K562 (cell line): ENCODE results near the gene NAA80. TPM values are rescaled to one million over a fixed set of nuclear protein-coding genes. Genes with fewer than 3 reads are reported as not detected.

Experiments used
- DIDO1 ChIP-seq: fragments of 450-650 bp; IDR thresholded peaks from 2 replicates; pipeline ENCODE4 v1.6.1; 2016; ENCODE audit warnings: low read depth, missing biosample characterization, missing genetic modification characterization
- DPF2 ChIP-seq: fragments of 450-650 bp; IDR thresholded peaks from 2 replicates; pipeline ENCODE4 v1.6.1; 2016
- ESRRA ChIP-seq: fragments of 450-650 bp; IDR thresholded peaks from 2 replicates; pipeline ENCODE4 v1.6.1; 2014; ENCODE audit warnings: low read depth, mild to moderate bottlenecking, moderate library complexity, borderline replicate concordance
- FOS ChIP-seq: IDR thresholded peaks from 3 replicates; pipeline ENCODE4 v1.6.1; 2011; ENCODE audit not compliant: insufficient read length; ENCODE audit errors: extremely low read depth
- FOXK2 ChIP-seq, 2 experiments: fragments of 450-650 bp; IDR thresholded peaks in 1 of 2; conservative IDR thresholded peaks in 1 of 2; 2 replicates each; pipeline ENCODE4 v1.6.1; 2016; ENCODE audit warnings: low read depth in 2 of 2, mild to moderate bottlenecking in 1 of 2
- FUS ChIP-seq: fragments of 200-400 bp; formaldehyde crosslinking; optimal IDR thresholded peaks from 2 replicates; pipeline ENCODE3; 2017; ENCODE audit warnings: low read depth, low read length
- HDAC6 ChIP-seq: IDR thresholded peaks from 2 replicates; pipeline ENCODE4 v1.6.1; 2012; ENCODE audit warnings: low read depth, mild to moderate bottlenecking, control low read depth, inconsistent platforms, low read length, moderate library complexity
- HMG20B ChIP-seq: fragments of 250-450 bp; sonication (Bioruptor Pico); IDR thresholded peaks from 2 replicates; pipeline ENCODE4 v1.5.0; 2021; ENCODE audit warnings: mild to moderate bottlenecking
- HNRNPK ChIP-seq: fragments of 200-400 bp; formaldehyde crosslinking; IDR thresholded peaks from one replicate; pipeline ENCODE4 v1.6.1; 2018; ENCODE audit warnings: mild to moderate bottlenecking, low read depth, low read length; ENCODE audit not compliant: poor library complexity, severe bottlenecking
- HNRNPUL1 ChIP-seq: fragments of 200-400 bp; formaldehyde crosslinking; IDR thresholded peaks from 2 replicates; pipeline ENCODE4 v1.6.1; 2017; ENCODE audit warnings: low read length
- LARP7 ChIP-seq: fragments of 450-650 bp; IDR thresholded peaks from 2 replicates; pipeline ENCODE4 v1.6.1; 2016
- MIER1 ChIP-seq: fragments of 450-650 bp; IDR thresholded peaks from 2 replicates; pipeline ENCODE4 v1.6.1; 2016; ENCODE audit warnings: antibody characterized with exemption, mild to moderate bottlenecking, low read depth
- NUFIP1 ChIP-seq: fragments of 450-650 bp; IDR thresholded peaks from 2 replicates; pipeline ENCODE4 v1.6.1; 2018; ENCODE audit not compliant: partially characterized antibody
- POLR2B ChIP-seq: fragments of 450-650 bp; IDR thresholded peaks from 2 replicates; pipeline ENCODE4 v1.6.1; 2018; ENCODE audit warnings: low read depth; ENCODE audit not compliant: partially characterized antibody
- POLR3G ChIP-seq: IDR thresholded peaks from 2 replicates; pipeline ENCODE4 v1.6.1; 2011; ENCODE audit not compliant: insufficient read length, insufficient replicate concordance; ENCODE audit errors: extremely low read depth
- PRMT5 ChIP-seq: sonication (generic); formaldehyde crosslinking; IDR thresholded peaks from 2 replicates; pipeline ENCODE4 v1.5.0; 2020; ENCODE audit warnings: missing genetic modification reagents
- RHOXF2B ChIP-seq: fragments of 250-450 bp; sonication (Bioruptor Pico); conservative IDR thresholded peaks from 2 replicates; pipeline ENCODE4 v1.5.1; 2021
- SMARCA4 ChIP-seq: fragments of 450-650 bp; IDR thresholded peaks from 2 replicates; pipeline ENCODE4 v1.6.1; 2016
- U2AF1 ChIP-seq: fragments of 200-400 bp; formaldehyde crosslinking; optimal IDR thresholded peaks from 2 replicates; pipeline ENCODE3; 2017; ENCODE audit warnings: mild to moderate bottlenecking, low read depth, low read length, moderate library complexity
- ZNF23 ChIP-seq: fragments of 250-450 bp; sonication (Bioruptor Pico); IDR thresholded peaks from 2 replicates; pipeline ENCODE4 v1.4.0; 2020; ENCODE audit warnings: mild to moderate bottlenecking
- ZNF41 ChIP-seq: fragments of 250-450 bp; sonication (Bioruptor Pico); conservative IDR thresholded peaks from 2 replicates; pipeline ENCODE4 v1.4.0; 2020; ENCODE audit warnings: mild to moderate bottlenecking
- polyA plus RNA-seq, 8 experiments: library from polyadenylated mRNA; depleted of rRNA in 4 of 8; stranded (reverse) in 5 of 8; unstranded in 3 of 8; fragments of >200 nt; fragmentation: Nextera tagmentation in 2 of 8; fragmentation: Illumina TruSeq in 1 of 8; extraction: Ambion mirVana in 2 of 8; extraction: Trizol in 1 of 8; gene quantifications; 2 replicates each; pipeline versions ENCODE4 v1.2.1 to v1.2.3, GENCODE V29; 2011 to 2014; ENCODE audit warnings: inconsistent platforms in 1 of 8, missing spikeins in 1 of 8
- total RNA-seq, 7 experiments: library from RNA; depleted of rRNA in 6 of 7; stranded (reverse); fragments of >200 nt in 6 of 7; fragmentation: Illumina TruSeq in 2 of 7; extraction: Trizol in 2 of 7; gene quantifications; 2 replicates each; pipeline versions ENCODE4 v1.2.1 to v1.2.3, GENCODE V29; 2011 to 2021; ENCODE audit warnings: low replicate concordance in 1 of 7
- TF ChIP-seq, protein P1 (sequence below): fragments of 450-650 bp; IDR thresholded peaks from 2 replicates; pipeline ENCODE4 v1.6.1; 2017; ENCODE audit warnings: antibody characterized with exemption
- TF ChIP-seq, protein P2 (sequence below): fragments of 250-450 bp; sonication (Bioruptor Pico); IDR thresholded peaks from 2 replicates; pipeline ENCODE4 v1.4.0; 2020; ENCODE audit warnings: borderline replicate concordance
- TF ChIP-seq, protein P3 (sequence below): fragments of 250-450 bp; sonication (Bioruptor Pico); IDR thresholded peaks from 2 replicates; pipeline ENCODE4 v1.4.0; 2020
- TF ChIP-seq, protein P4 (sequence below): fragments of 450-650 bp; formaldehyde crosslinking; IDR thresholded peaks from 2 replicates; pipeline ENCODE4 v1.4.0; 2020; ENCODE audit warnings: mild to moderate bottlenecking, moderate library complexity

The NAA80 gene
- total and polyA plus RNA-seq, 9 of the 15 experiments (the other 6 are each of a cell fraction or from before 2014, with no cell fraction given): 0.82 to 24.0 (median 8.6) TPM

DNA sequence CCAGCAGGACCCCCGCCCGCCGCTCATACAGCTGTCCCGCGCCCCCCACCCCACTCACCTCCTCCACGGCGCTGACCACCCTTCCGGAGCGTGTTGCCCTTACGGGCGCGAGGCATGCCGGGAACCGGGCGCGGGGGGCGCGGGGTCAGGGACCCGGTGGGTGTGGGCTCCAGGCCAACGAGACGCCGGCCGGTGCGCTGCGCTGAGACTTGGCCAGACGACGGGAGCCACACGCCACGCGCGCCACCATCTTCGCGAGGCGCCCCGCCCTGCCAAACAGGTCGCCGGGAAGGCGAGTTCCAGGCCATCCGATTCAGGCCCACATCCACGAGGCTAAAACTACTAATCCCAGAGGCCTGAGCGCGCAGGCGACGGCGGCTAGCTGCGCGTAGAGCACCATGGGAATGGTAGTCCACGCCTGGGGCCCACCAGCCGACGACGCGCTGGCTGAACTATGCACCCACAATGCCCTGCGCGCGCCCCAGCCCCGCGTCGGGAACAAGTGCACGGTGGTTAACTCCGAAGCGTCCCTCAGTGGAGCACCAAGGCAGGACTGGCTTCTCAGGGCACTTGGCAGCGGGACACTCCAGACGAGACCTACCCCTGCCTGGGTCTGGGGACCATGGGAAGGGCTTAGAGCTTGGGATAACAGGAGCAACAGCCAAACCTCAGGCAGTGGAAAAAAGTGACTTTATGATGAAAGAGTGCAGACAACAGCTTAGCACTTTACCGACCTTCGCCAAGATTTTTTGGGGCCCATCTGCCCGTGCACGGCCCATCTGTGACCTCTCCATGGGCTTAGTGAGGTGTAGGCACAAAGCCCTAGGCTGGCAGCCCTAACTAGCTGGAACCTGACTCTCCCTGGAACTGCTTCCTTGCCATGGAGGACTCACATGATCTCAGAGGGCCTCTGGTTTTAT is 6.8 kb downstream of the NAA80 start, which contains the start of gene IFRD2 (continued):
- TF ChIP-seq, protein P1, sequence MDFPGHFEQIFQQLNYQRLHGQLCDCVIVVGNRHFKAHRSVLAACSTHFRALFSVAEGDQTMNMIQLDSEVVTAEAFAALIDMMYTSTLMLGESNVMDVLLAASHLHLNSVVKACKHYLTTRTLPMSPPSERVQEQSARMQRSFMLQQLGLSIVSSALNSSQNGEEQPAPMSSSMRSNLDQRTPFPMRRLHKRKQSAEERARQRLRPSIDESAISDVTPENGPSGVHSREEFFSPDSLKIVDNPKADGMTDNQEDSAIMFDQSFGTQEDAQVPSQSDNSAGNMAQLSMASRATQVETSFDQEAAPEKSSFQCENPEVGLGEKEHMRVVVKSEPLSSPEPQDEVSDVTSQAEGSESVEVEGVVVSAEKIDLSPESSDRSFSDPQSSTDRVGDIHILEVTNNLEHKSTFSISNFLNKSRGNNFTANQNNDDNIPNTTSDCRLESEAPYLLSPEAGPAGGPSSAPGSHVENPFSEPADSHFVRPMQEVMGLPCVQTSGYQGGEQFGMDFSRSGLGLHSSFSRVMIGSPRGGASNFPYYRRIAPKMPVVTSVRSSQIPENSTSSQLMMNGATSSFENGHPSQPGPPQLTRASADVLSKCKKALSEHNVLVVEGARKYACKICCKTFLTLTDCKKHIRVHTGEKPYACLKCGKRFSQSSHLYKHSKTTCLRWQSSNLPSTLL: no peak
- TF ChIP-seq HNRNPUL1 (no peak), SMARCA4 (no peak), HNRNPK (no peak), DPF2 (no peak), LARP7 (no peak), FUS (no peak), POLR2B (no peak), DIDO1 (tag) (peak; percentile 67; the same call in 1 of the 2 replicates), RHOXF2B (CRISPR knock-in tag) (no peak), FOXK2 (conservative IDR thresholded peaks at IDR 0.05 in 1 of 2, IDR thresholded peaks at IDR 0.05 in 1 of 2; ENCODE audit: low read depth in 2 of 2) (no peak), ZNF23 (CRISPR knock-in tag) (no peak), POLR3G (no peak), ZNF41 (peak; percentile 69; the same call in 1 of the 2 replicates), HMG20B (CRISPR knock-in tag) (no peak), MIER1 (no peak), ESRRA (no peak; the same call in 1 of the 2 replicates), PRMT5 (CRISPR knock-in tag) (no peak), NUFIP1 (no peak), U2AF1 (no peak), FOS (no peak), HDAC6 (no peak)
- TF ChIP-seq, protein P2, sequence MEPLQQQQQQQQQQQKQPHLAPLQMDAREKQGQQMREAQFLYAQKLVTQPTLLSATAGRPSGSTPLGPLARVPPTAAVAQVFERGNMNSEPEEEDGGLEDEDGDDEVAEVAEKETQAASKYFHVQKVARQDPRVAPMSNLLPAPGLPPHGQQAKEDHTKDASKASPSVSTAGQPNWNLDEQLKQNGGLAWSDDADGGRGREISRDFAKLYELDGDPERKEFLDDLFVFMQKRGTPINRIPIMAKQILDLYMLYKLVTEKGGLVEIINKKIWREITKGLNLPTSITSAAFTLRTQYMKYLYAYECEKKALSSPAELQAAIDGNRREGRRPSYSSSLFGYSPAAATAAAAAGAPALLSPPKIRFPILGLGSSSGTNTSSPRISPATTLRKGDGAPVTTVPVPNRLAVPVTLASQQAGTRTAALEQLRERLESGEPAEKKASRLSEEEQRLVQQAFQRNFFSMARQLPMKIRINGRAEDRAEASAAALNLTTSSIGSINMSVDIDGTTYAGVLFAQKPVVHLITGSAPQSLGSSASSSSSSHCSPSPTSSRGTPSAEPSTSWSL (CRISPR knock-in tag): no peak
- TF ChIP-seq, protein P3, sequence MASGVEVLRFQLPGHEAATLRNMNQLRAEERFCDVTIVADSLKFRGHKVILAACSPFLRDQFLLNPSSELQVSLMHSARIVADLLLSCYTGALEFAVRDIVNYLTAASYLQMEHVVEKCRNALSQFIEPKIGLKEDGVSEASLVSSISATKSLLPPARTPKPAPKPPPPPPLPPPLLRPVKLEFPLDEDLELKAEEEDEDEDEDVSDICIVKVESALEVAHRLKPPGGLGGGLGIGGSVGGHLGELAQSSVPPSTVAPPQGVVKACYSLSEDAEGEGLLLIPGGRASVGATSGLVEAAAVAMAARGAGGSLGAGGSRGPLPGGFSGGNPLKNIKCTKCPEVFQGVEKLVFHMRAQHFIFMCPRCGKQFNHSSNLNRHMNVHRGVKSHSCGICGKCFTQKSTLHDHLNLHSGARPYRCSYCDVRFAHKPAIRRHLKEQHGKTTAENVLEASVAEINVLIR (CRISPR knock-in tag): peak; percentile 88
- TF ChIP-seq, protein P4, sequence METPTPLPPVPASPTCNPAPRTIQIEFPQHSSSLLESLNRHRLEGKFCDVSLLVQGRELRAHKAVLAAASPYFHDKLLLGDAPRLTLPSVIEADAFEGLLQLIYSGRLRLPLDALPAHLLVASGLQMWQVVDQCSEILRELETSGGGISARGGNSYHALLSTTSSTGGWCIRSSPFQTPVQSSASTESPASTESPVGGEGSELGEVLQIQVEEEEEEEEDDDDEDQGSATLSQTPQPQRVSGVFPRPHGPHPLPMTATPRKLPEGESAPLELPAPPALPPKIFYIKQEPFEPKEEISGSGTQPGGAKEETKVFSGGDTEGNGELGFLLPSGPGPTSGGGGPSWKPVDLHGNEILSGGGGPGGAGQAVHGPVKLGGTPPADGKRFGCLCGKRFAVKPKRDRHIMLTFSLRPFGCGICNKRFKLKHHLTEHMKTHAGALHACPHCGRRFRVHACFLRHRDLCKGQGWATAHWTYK (CRISPR knock-in tag): peak; percentile 95
